ENCODE results near the gene TTC4. TPM values are rescaled to one million over a fixed set of nuclear protein-coding genes. Genes with fewer than 3 reads are reported as not detected.
"Not testable (repeated sequence)": the region's sequence is repeated elsewhere in the genome, so short reads cannot be mapped to it uniquely, and the experiment has no call there.

TTC4 gene
- total RNA-seq, 2 experiments from 2014 or later = 24.3 to 26.1 TPM

DNA sequence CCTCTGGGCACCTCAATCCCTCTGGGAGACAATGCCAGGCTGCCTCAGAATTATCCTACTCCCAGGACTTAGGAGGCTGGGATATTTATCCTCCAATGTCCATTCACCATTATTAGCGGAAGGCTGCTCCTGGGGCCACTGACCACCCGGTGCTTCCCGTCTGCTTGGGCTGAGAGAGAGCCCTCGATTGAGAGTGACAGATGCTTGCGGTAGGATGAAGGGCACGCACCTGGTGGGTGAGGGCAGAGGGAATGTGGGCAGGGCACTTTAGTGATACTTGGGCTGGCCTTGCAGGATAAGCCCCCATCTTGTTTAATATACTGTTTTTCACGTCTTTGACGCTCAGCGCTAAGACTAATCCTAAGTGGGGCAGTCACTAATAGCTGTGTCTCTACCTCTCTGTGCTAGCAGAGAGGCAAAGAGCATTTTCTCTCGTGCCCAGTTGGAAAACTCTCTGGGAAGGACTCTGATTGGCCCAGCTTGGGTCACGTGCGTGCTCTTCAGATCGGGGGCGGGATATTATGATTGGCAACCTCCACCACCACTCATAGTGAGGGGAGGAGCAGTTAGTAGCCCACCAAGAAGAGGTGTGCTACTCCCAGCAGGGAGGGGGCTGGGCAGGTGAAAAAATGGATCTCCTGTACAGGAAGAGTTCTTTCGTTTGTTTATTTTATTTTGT is 59.3 kb downstream of the TTC4 start:
- H3K4me1 ChIP-seq (ENCODE audit: insufficient read depth, low read length, poor library complexity, severe bottlenecking) = peaks cover 6% of the 10 kb centered on the region
- peak; percentile 60 for DNase-seq (ENCODE audit: low spot score)
- peak overlapping the region; percentile 2; the same call in 1 of the 2 replicates for H3K4me2 ChIP-seq (ENCODE audit: low read length)
- H3K36me3 ChIP-seq (ENCODE audit: insufficient read depth, low read length) = no peaks in the 10 kb centered on the region
- no TSS peak for BruUV-seq (replicated peaks)
- H2AFZ ChIP-seq (ENCODE audit: low read length) = peak overlapping the region; percentile 78; the same call in 1 of the 2 replicates
- H3K79me2 ChIP-seq (ENCODE audit: insufficient read depth, low read depth, low read length) = no peaks in the 10 kb centered on the region
- H3K9me2 ChIP-seq (ENCODE audit: insufficient read depth, low read length) = no peaks in the 10 kb centered on the region
- ChIA-PET CTCF (ENCODE audit: unreplicated experiment) (interaction anchor here (0.5 kb wide), 1 partner anchor 628 kb away, joined by 4 read pairs; no protein-coding TSS in a partner anchor), POLR2A (no interaction called here)
- no peak overlapping the region for H3K4me3 ChIP-seq (ENCODE audit: low read depth, low read length, poor library complexity, severe bottlenecking)
- H3K9me3 ChIP-seq (ENCODE audit: low read length) = no peaks in the 10 kb centered on the region
- intact Hi-C loops (cut with micrococcal nuclease; ENCODE audit: unreplicated experiment) = no loop called here
- no peaks in the 10 kb centered on the region for H4K20me1 ChIP-seq (ENCODE audit: insufficient read depth, low read length)
- H3K27ac ChIP-seq (ENCODE audit: low read depth, low read length, poor library complexity, severe bottlenecking) = no peak overlapping the region
- no peak for TF ChIP-seq EZH2phosphoT487 (IDR thresholded peaks at IDR 0.05; ENCODE audit: borderline replicate concordance, low read depth, low read length)
- TF ChIP-seq, protein P1, sequence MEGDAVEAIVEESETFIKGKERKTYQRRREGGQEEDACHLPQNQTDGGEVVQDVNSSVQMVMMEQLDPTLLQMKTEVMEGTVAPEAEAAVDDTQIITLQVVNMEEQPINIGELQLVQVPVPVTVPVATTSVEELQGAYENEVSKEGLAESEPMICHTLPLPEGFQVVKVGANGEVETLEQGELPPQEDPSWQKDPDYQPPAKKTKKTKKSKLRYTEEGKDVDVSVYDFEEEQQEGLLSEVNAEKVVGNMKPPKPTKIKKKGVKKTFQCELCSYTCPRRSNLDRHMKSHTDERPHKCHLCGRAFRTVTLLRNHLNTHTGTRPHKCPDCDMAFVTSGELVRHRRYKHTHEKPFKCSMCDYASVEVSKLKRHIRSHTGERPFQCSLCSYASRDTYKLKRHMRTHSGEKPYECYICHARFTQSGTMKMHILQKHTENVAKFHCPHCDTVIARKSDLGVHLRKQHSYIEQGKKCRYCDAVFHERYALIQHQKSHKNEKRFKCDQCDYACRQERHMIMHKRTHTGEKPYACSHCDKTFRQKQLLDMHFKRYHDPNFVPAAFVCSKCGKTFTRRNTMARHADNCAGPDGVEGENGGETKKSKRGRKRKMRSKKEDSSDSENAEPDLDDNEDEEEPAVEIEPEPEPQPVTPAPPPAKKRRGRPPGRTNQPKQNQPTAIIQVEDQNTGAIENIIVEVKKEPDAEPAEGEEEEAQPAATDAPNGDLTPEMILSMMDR (conservative IDR thresholded peaks at IDR 0.05; ENCODE audit: low read length) = no peak

DNA sequence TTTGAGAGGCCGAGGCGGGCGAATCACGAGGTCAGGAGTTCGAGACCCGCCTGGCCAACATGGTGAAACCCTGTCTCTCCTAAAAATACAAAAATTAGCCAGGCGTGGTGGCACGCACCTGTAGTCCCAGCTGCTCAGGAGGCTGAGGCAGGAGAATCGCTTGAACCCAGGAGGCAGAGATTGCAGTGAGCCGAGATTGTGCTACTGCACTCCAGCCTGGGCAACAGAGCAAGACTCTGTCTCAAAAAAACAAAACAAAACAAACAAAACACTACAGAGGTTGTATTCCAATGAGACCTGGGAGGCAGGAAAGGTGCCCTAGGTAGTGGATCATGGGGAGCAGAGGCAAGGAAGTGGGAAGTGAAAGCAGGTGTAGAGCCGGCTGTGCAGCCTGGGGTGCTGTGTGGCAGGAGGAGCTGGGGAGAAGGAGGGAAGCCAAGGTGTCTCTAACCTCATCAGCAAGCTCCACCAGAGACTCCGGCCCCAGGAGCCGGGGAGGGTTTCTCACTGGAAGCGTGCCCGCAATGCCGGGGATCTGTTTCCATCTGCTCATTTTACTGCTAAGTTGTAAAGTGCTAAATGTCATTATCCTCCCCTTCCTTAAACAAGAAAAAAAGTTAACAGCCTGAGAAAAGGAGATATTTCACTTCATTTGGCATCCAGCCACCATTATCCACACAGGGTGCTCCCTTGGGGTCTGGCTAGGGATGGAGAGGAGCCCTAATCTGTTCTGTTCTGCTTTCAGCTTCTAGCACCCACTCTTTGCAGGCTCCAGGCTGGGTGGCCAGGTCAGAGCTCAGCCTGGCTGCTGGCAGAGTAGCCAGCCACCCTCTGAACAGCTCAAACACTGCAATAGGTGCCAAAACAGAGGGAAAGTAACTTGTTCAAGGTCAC is 60.4 kb downstream of the TTC4 start:
- H3K9me2 ChIP-seq (ENCODE audit: insufficient read depth, low read length); H3K27ac ChIP-seq (ENCODE audit: low read depth, low read length, poor library complexity, severe bottlenecking); H3K4me1 ChIP-seq (ENCODE audit: insufficient read depth, low read length, poor library complexity, severe bottlenecking); POLR2A ChIA-PET; intact Hi-C loops (cut with micrococcal nuclease; ENCODE audit: unreplicated experiment); DNase-seq (ENCODE audit: low spot score); CTCF ChIA-PET (ENCODE audit: unreplicated experiment); BruUV-seq (replicated peaks); H3K4me3 ChIP-seq (ENCODE audit: low read depth, low read length, poor library complexity, severe bottlenecking); H3K79me2 ChIP-seq (ENCODE audit: insufficient read depth, low read depth, low read length); H3K9me3 ChIP-seq (ENCODE audit: low read length); H3K36me3 ChIP-seq (ENCODE audit: insufficient read depth, low read length); H4K20me1 ChIP-seq (ENCODE audit: insufficient read depth, low read length): not testable (repeated sequence)
- Histone ChIP-seq H2AFZ (ENCODE audit: low read length) (peak overlapping the region; percentile 78; the same call in 1 of the 2 replicates), H3K4me2 (ENCODE audit: low read length) (0 out of 2 replicates have a peak overlapping the region, but pooled peaks have one; percentile 2)

DNA sequence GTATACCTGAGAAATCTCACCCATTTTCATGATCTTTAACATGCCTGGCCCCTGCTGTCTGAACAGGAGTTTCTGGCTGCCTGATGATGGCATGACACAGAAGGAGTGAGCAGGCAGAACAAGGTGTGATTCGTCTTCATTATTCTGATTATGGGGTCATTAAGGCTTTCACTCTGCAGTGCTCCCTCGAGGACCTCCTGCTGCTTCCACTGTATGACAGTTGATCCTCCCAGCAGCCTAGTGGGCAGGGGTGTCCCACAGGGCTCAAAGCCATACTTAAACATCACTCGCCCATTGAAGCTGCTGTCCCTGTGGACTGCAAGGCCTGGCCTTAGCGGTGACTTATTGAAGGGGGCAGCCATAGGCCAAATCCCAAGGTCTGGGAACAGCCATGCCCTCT is 61.4 kb downstream of the TTC4 start:
- no peaks in the 10 kb centered on the region for H4K20me1 ChIP-seq (ENCODE audit: insufficient read depth, low read length)
- H3K4me2 ChIP-seq (ENCODE audit: low read length) = no peak overlapping the region
- no peaks in the 10 kb centered on the region for H3K9me2 ChIP-seq (ENCODE audit: insufficient read depth, low read length)
- H2AFZ ChIP-seq (ENCODE audit: low read length) = no peak overlapping the region
- intact Hi-C loops (cut with micrococcal nuclease; ENCODE audit: unreplicated experiment) = no loop called here
- no TSS peak for BruUV-seq (replicated peaks)
- no peaks in the 10 kb centered on the region for H3K79me2 ChIP-seq (ENCODE audit: insufficient read depth, low read depth, low read length)
- H3K4me1 ChIP-seq (ENCODE audit: insufficient read depth, low read length, poor library complexity, severe bottlenecking) = peaks cover 6% of the 10 kb centered on the region
- TF ChIP-seq, protein P1 (conservative IDR thresholded peaks at IDR 0.05; ENCODE audit: low read length) = no peak
- TF ChIP-seq EZH2phosphoT487 (IDR thresholded peaks at IDR 0.05; ENCODE audit: borderline replicate concordance, low read depth, low read length) = no peak
- no peaks in the 10 kb centered on the region for H3K36me3 ChIP-seq (ENCODE audit: insufficient read depth, low read length)
- H3K27ac ChIP-seq (ENCODE audit: low read depth, low read length, poor library complexity, severe bottlenecking) = no peak overlapping the region
- no peak overlapping the region for H3K4me3 ChIP-seq (ENCODE audit: low read depth, low read length, poor library complexity, severe bottlenecking)
- ChIA-PET CTCF (ENCODE audit: unreplicated experiment) (interaction anchor here (0.5 kb wide), 1 partner anchor 614 kb away, joined by 3 read pairs; no protein-coding TSS in a partner anchor), POLR2A (no interaction called here)
- H3K9me3 ChIP-seq (ENCODE audit: low read length) = no peaks in the 10 kb centered on the region
- no peak for DNase-seq (ENCODE audit: low spot score)

All from OCI-LY7 (cell line).